M059J (cell line): Measurements from ENCODE around the gene CATSPERB. TPM values are rescaled to one million over a fixed set of nuclear protein-coding genes. Genes with fewer than 3 reads are reported as not detected.
"Not testable (repeated sequence)": the region's sequence is repeated elsewhere in the genome, so short reads cannot be mapped to it uniquely, and the experiment has no call there.

Experiments used
- DNase-seq: peaks from one replicate; pipeline ENCODE4 v3.0.0-alpha.2; 2012; ENCODE audit warnings: low read depth
- total RNA-seq: library from RNA; depleted of rRNA; stranded (reverse); fragments of >200 nt; shearing (Covaris generic); gene quantifications from 2 replicates; pipeline ENCODE4 v1.2.3, GENCODE V29; 2014; rRNA removed

Gene CATSPERB
- total RNA-seq, result not detected in 2 replicates

- DNase-seq, result no peak
Measured at GRCh38 chr14:91731986-91732385, at the start of gene CATSPERB. Gene CATSPERB (minus strand): TSS chr14:91732086. CDS start chr14:91729479, 2,607 bp downstream.

DNA sequence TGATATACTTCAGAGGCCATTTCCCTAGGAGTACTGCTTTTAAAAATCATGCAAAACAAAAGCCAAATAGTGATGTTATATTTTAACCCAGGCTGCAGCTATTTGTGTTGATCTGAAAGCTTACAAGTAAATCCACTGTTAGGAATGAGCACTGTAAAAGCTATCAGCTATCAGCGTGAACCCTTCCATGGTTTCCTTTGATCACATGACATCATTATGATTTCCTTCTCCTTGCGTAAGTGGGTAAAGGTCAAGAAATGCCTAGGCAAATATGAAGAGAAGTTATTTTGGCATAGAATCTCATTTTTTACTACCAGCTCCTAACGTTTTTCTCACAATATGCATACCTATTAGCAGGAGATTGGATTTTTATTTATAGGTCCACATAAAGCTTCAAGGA is 48.6 kb upstream of the CATSPERB start:
- DNase-seq, result no peak

- DNase-seq, result no peak
Measured at GRCh38 chr14:91778217-91778616, 46.3 kb upstream of the CATSPERB start.

DNA sequence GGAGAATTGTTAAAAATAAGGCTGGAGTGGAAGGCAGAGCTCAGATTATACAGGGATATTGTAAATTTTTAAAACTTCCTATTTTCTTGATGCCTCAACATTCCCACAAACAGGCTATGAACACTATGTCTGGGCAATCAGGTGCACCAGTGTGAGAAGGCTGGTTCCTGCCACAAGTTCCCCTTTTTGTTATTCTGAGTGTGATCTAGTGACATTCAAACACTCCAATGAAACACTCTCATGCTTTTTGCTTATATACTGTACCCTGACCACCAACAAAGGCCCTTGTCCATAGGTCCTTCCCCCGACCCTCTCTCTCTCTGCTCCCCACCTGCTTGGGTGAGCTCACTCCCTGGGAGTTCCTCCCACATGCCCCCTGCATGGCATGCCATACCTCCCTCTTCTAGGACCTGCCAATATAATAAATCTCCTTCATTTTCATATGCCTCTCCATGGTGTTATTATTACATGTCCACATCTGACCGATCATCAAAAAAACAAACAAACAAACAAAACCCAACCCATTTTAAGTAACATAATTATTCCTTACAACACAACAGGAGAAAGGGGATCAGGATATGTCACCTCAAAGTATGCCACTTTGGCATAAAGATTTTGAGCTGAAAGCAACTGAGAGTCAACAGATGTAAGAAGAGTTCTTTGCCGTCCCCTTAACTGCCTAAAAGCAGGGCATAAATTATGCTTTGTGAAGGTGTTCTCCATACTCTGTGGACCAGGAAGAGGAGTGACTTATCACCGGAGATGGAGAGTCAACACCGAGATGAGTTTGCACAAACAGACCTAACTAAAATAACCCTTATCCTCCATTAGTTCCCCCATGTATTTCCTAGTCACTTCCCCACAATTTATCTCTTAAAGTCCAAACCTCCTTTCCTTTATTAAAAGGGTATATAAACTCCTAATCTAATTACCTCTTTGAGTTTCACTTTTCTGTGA is 42.5 kb upstream of the CATSPERB start:
- no peak for DNase-seq

DNA sequence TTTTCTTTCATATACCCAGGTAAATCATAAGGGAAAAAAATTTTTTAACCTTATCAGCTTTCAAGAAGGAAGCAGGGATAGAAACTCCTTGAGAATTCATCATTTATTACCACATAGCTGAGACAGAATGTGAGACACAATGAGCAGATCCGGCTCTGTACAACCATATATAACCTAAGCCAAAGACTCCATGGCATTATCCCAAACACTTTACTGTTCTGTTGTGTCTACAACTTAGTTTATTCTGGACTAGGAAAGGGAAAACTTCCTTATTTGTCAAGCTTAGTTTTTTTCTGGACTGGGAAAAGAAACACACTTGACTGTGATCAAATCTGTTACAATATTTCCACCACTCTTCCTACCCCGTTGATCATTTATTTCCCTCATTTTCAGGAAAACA is 38.3 kb upstream of the CATSPERB start:
- DNase-seq, result no peak

GRCh38 chr14:91755570-91756295 is 23.8 kb upstream of the CATSPERB start:
- peak; percentile 2 for DNase-seq

- no peak for DNase-seq
Measured at GRCh38 chr14:91754819-91755218, 22.9 kb upstream of the CATSPERB start.

GRCh38 chr14:91754185-91754584 is 22.3 kb upstream of the CATSPERB start:
- no peak for DNase-seq

GRCh38 chr14:91753501-91754128 is 21.7 kb upstream of the CATSPERB start:
- no peak for DNase-seq

DNA sequence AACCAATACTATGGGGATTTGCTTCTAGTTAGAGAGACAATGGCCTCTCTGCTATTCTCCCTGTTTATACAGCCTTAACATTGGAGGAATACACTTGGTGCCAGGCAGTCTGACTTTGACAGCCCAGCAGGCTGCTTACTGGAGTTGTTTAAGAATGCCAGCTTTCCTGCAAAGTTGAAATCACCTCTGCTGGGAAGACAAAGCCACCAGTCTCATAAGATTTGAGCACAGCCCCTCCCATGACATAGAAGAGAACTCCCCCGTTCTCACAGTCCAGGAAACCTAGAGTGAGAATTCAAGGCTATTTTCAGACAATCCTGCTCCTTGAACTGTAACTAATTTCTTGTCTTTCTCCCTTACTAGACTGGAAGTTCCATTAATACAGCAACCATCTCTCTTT is 21.1 kb upstream of the CATSPERB start:
- no peak for DNase-seq

GRCh38 chr14:91751719-91752118 is 19.8 kb upstream of the CATSPERB start:
- no peak for DNase-seq

DNA sequence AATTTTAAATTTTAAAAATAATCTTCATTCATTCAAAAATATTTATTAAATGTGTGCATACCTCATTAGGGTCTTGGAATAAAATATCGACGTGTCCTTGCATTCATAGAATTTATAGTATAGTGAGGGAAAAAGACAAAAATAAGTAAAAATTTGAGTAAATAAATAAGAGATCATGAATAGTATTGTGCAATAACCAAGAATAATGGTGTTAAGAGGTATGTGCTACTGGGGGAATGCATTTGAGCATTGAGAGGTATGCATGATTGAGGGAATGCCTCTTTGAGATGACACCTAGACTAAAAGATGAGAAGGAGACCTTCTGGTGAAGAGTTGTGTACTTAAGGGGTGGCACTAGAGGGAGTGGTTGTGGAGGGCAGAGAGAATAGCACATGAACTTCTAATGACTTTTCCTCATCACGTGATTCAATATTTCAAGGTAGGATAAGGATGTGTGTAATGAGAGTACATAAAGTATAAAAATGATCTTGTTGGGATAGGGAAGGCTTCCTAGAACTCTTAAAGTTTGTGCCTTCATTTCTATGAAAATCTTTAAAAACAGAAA is 18.8 kb upstream of the CATSPERB start:
- DNase-seq, result no peak

- DNase-seq, result no peak
Measured at GRCh38 chr14:91749868-91750267, 18.0 kb upstream of the CATSPERB start.

GRCh38 chr14:91748049-91748448 is 16.2 kb upstream of the CATSPERB start:
- no peak for DNase-seq

DNA sequence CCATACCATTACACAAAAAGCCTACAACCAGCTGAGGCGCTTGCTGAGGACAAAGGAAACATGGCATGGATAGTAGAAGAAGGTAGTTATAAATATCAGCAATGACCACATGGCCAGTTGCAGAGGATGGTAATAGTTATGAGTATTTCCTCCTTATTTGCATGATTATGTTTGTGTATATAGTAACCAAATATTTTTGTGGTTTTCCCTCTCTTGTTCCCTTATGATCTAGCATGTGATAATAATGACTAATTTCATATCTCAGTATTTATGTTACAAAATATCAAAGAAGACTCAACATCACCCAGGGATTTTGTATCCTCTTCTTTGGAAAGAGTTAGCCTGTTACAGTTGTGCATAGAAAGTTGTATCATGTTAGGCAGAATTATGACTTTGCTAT is 13.5 kb upstream of the CATSPERB start:
- no peak for DNase-seq

GRCh38 chr14:91744068-91744480 is 12.2 kb upstream of the CATSPERB start:
- DNase-seq, result peak; percentile 4

- DNase-seq, result no peak
Measured at GRCh38 chr14:91743305-91743653, 11.4 kb upstream of the CATSPERB start.

DNA sequence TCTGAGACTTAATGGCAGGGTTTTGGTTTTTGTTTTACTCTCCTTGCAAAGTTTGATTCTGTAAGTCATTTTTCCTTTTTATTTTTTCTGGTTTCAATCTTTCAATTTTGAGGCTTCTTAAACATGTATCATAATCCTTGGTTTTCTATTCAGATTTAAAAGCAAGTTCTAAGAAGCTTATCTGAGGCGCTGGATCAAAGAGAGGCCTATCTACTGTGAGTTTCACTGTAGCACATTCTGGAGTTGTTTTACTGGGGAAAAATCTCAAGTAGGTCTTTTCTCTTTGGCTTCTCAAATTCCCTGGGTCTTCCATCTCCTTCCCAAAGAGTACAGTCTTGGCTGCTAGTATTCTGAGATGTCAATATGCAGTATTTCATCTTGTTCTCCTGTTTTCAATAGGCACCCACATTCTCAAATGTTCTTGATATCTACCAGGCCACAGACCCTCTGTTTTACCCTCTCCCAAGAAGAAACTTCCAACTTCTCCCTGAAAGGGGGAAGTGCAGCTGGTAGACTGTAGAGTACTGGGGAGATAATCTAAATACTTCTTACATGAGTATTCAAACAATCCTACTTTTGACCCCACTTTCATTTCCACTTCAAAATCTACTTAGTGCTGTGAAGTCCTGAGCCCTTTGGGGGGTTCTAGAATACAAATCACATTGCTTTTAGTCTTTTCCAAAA is 10.9 kb upstream of the CATSPERB start:
- DNase-seq, result no peak

DNA sequence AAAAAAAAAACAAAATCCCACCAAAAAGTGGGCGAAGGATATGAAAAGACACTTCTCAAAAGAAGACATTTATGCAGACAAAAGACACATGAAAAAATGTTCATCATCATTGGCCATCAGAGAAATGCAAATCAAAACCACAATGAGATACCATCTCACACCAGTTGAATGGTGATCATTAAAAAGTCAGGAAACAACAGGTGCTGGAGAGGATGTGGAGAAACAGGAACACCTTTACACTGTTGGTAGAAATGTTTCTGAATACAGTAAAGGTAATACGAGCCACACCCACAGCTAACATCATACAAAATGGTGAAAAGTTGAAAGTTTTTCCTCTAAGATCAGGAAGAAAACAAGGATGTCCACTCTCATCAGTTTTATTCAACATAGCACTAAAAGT is 8.0 kb upstream of the CATSPERB start:
- not testable (repeated sequence) for DNase-seq

DNA sequence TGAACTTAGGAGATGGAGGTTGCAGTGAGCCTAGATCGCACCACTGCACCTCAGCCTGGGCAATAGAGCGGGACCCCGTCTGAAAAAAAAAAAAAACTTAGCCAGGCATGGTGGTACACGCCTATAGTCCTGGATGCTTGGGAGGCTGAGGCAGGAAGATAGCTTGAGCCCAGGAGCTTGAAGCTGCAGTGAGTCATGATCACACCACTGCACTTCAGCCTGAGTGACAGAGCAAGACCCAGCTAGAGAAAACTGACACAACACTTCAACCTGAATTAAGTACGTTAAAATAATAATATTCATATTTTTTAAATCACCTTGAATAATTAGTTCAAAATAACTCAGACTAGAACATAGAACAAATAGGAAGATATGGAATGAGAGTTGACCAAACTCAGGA is 5.7 kb upstream of the CATSPERB start:
- DNase-seq, result no peak

DNA sequence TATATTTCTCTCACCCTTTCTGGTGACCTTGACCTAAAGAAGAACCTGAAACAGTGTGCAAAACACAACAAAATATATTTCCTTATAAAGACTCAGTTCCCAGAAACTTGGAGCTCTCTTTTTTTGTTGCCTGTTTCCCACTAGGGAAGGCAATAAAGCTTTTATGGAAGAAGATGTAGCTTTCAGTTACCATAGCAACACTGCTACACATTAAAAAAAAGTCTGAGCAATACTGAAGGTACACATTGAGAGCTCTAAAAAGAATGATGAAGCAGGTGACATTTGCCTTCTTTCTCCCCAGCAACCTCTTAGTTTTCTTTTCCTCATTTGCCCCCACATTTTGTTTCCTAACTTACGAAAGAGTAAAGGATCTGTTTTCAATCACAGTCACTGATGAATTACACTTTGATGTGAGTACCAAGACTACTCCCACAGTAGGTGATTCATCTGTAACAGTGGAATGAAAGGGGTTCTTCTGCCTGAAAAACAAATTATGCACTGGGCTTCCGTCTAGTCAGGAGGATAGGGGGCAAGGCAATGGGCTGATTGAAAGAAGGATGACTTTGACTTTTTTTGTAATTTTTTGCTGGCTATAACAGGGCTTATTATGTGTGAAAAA is 1.1 kb upstream of the CATSPERB start:
- no peak for DNase-seq
